Thyroid gland (tissue), 4 donors: Measurements from ENCODE around the gene EBPL.

Experiments
- POLR2A ChIP-seq, 2 donors: fragments of 450-650 bp; IDR thresholded peaks; one replicate each; pipeline ENCODE4 v1.6.1; 2017; ENCODE audit warnings: antibody characterized with exemption in 2 of 2, mild to moderate bottlenecking in 2 of 2, moderate library complexity in 1 of 2
- TF ChIP-seq, protein P1 (sequence below), 6 experiments: fragments of 200-600 bp in 3 of 6; fragments of 450-650 bp in 3 of 6; sonication (generic) in 3 of 6; IDR thresholded peaks; one replicate each; pipeline ENCODE4 v1.5.1; 2016 to 2019; ENCODE audit warnings: antibody characterized with exemption in 6 of 6, mild to moderate bottlenecking in 2 of 6, inconsistent platforms in 1 of 6, moderate library complexity in 1 of 6

DNA sequence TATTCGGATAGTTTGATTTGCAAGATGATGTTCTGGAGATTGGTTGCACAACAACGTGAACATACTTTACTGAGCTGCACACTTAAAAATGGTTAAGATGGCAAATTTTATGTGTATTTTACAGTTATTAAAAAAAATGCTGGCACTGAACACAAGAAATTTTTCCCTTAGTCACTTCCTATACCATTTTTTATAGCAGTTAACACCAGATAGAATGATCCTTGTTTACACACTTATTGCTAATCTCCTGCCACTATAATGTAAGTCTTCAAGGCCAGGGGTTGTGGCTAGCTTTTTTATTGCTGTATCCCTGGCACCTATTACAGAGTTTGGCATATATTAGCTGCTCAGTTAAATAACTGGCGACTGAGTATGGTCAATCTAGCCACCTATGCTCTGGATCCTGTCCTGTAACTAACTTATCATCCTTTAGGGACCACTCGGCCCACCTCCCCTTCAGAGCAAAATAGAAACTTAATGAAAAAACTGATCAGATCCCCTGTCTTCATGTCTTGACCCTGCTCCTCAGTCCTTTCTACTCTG, 2.0 kb upstream of the EBPL start:
- no peak for TF ChIP-seq POLR2A (IDR thresholded peaks at IDR 0.05)
- TF ChIP-seq, protein P1, sequence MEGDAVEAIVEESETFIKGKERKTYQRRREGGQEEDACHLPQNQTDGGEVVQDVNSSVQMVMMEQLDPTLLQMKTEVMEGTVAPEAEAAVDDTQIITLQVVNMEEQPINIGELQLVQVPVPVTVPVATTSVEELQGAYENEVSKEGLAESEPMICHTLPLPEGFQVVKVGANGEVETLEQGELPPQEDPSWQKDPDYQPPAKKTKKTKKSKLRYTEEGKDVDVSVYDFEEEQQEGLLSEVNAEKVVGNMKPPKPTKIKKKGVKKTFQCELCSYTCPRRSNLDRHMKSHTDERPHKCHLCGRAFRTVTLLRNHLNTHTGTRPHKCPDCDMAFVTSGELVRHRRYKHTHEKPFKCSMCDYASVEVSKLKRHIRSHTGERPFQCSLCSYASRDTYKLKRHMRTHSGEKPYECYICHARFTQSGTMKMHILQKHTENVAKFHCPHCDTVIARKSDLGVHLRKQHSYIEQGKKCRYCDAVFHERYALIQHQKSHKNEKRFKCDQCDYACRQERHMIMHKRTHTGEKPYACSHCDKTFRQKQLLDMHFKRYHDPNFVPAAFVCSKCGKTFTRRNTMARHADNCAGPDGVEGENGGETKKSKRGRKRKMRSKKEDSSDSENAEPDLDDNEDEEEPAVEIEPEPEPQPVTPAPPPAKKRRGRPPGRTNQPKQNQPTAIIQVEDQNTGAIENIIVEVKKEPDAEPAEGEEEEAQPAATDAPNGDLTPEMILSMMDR (IDR thresholded peaks at IDR 0.05) = no peak
